MG63 (cell line): Measurements from ENCODE around the gene GRM2. TPM values are rescaled to one million over a fixed set of nuclear protein-coding genes. Genes with fewer than 3 reads are reported as not detected.

Source experiments
- DNase-seq: peaks from one replicate; pipeline ENCODE4 v3.0.0-alpha.2; 2020
- H3K27me3 ChIP-seq: fragments of 250-450 bp; sonication (Bioruptor Pico); 2 replicates; pipeline ENCODE4 v1.5.1; 2020; ENCODE audit warnings: mild to moderate bottlenecking, moderate library complexity
- H3K36me3 ChIP-seq: fragments of 250-450 bp; sonication (Bioruptor Pico); 2 replicates; pipeline ENCODE4 v1.5.1; 2020; ENCODE audit warnings: mild to moderate bottlenecking, moderate library complexity
- H3K4me3 ChIP-seq: fragments of 250-450 bp; sonication (Bioruptor Pico); 2 replicates; pipeline ENCODE4 v1.5.1; 2020; ENCODE audit warnings: mild to moderate bottlenecking, moderate library complexity
- H3K9me3 ChIP-seq: fragments of 250-450 bp; sonication (Bioruptor Pico); 2 replicates; pipeline ENCODE4 v1.5.1; 2020; ENCODE audit warnings: mild to moderate bottlenecking, moderate library complexity
- total RNA-seq: library from RNA; depleted of rRNA; stranded (reverse); fragments of >200 nt; shearing (Covaris generic); gene quantifications from 2 replicates; pipeline ENCODE4 v1.2.3, GENCODE V29; 2014; ENCODE audit warnings: low replicate concordance

The GRM2 gene
- total RNA-seq, 1 experiment from 2014 or later: not detected

DNA sequence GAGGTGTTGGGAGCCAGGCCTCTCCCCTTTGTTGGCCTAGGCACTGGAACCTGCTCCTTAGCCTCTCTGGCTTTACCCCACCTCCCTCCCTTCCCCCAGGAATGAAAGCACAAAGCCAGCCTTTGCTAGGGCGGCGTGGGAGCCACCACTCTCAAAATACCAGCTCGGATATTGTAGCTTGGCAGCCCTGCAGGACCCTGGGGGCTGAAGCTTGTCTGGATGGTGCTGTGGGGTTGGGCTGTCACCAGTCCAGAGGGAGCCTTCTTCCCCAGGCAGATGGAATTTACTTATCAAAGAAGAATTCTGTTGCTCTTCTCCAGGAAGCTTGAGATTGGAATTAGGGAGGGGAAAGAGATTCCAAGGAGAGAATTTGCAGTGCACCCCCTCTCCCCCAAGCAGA is 14.9 kb upstream of the GRM2 start:
- H3K27me3 ChIP-seq: no peaks in the 10 kb centered on the region
- DNase-seq: no peak
- no peak overlapping the region for H3K4me3 ChIP-seq
- peaks cover 11% of the 10 kb centered on the region for H3K36me3 ChIP-seq
- H3K9me3 ChIP-seq: no peaks in the 10 kb centered on the region

DNA sequence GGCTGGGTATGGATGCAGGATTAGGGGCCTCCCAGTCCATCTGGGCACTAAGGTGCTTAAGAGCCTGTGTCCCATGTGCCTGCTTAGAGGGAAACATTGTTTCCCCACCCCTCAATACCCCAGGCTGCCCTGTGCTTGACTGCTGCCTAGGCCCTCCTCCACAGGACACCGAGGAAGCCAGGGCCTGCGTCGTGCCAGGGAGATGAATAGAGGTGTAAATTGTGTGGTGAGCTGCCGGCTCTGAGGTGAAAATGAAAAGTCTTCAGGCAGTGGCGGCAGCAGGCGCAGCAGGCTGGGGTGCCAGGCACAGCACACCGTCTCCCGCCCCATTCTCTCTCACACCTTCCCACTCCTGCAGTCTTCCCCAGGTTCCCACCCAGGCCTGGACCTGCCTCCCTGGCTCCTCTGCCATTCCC is 13.9 kb upstream of the GRM2 start:
- H3K27me3 ChIP-seq: no peaks in the 10 kb centered on the region
- peaks cover 10% of the 10 kb centered on the region for H3K36me3 ChIP-seq
- no peaks in the 10 kb centered on the region for H3K9me3 ChIP-seq
- no peak overlapping the region for H3K4me3 ChIP-seq
- DNase-seq: no peak

DNA sequence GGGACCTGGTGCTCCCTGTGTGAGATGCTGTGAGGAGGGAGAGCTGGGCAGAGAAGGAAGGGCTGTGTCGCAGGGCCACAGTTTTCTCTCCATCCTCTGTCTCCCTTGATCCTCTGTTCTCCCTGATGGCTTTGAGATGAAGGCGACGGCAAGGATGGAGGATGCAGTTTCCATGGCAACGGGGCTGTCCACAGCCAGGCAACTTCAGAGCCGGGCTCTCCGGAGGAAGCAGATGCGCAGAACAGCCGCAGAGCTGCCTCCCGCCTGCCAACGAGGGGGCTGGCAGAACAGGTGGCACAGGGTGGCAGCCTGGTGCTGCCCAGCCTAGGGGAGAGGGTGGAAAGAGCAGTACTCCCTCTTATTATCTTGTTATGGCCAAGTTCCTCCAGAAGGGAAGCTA is 9.9 kb upstream of the GRM2 start:
- Histone ChIP-seq H3K4me3 (no peak overlapping the region), H3K36me3 (no peaks in the 10 kb centered on the region), H3K9me3 (no peaks in the 10 kb centered on the region), H3K27me3 (no peaks in the 10 kb centered on the region)
- no peak for DNase-seq

DNA sequence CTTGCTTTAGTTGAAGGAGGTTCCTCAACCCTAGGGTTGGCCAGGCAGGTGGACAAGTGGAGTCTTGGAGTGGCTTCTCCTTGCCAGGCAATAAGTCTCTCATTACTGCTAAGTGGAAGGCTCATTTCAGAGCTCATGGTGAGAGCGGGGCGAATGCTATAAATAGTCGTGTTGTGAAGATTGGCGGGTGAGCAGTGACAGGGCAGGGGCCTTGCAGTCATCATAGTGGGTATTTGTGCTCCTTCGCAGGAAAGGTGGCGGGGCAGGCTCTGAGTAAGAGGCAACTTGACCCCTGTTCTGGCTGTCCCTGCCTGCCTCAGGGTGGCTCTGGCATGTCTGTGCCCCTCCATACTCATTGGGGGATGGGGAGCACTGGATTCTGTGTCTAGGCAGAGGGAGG is 8.7 kb upstream of the GRM2 start:
- no peak overlapping the region for H3K4me3 ChIP-seq
- no peaks in the 10 kb centered on the region for H3K36me3 ChIP-seq
- no peak for DNase-seq
- H3K27me3 ChIP-seq: no peaks in the 10 kb centered on the region
- no peaks in the 10 kb centered on the region for H3K9me3 ChIP-seq

DNA sequence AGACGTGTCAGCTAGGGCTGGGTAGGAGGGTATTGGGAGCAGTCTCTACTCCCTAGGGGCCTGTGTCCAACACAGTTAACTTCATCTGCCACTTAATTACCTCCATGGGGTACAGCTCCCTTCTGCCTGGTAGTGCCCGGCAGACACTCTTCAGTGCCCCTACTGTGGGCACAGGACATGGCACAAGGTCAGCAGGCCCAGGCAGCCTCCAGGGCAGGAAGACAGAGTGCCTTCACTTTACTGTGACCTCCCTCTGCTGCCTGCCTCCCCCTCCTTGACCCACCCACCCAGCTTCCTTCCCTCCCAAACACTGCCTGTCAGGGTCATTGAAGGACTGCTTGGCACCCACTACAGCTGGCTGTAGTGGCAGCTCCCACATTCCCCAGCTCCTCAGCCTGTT is 6.5 kb upstream of the GRM2 start:
- no peak for DNase-seq
- H3K9me3 ChIP-seq: no peaks in the 10 kb centered on the region
- no peak overlapping the region for H3K4me3 ChIP-seq
- H3K36me3 ChIP-seq: no peaks in the 10 kb centered on the region
- H3K27me3 ChIP-seq: no peaks in the 10 kb centered on the region

DNA sequence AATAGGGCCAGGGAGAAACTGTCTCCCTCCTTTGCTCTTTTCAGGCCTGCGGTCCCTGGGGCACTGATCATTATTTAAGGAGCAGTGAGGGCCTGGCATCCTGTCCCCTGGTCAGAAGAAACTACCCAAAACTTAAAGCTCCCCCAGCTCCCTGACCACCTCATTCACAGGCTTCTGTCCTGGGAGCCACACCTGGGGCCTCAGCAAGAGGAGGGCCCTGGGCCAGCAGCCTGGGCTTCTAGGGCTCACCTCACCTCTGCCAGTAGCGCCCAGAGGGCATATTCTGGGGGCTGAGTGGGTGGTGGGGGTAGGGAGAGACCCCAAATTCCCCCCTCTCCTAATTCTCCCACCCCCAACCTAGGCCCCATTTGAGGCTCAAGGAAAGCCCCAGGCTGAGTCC is 4.7 kb upstream of the GRM2 start:
- H3K36me3 ChIP-seq: no peaks in the 10 kb centered on the region
- H3K9me3 ChIP-seq: no peaks in the 10 kb centered on the region
- H3K4me3 ChIP-seq: no peak overlapping the region
- no peak for DNase-seq
- H3K27me3 ChIP-seq: no peaks in the 10 kb centered on the region

DNA sequence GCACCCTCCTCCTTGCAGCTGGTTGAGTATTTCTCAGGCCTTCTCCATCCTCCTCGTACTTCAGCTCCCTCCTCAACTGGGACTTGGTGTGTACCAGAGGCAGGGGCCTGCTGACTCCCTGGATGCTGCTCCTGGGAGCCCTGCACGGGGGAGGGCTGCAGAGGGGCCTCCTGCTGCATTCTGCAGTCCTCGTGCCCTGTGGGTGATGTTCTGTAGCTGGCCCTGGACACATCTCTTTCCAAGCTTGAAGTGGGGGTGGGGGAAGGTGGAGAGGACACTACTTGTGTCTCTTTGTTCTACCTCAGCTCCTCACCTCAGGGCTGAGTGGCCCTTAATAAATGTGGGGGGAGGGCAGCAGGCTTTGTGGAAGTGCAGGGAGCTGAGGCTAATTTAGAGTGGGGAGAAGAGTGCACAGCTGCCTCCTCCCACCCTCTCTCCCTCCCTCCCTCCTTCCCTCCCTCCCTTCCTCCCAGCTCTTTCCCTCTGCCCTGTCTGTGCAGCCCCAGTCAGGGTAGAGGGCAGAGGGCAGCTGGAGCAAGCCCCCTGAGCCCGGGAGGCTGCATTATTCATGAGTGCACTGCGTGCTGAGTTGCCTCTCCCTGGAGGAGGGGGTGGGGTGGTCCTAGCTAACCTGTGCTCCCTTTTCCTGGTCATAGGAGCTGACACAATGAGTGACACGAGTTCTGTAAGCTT is 3.7 kb upstream of the GRM2 start:
- no peak for DNase-seq
- Histone ChIP-seq H3K27me3 (no peaks in the 10 kb centered on the region), H3K9me3 (no peaks in the 10 kb centered on the region), H3K4me3 (no peak overlapping the region), H3K36me3 (no peaks in the 10 kb centered on the region)

DNA sequence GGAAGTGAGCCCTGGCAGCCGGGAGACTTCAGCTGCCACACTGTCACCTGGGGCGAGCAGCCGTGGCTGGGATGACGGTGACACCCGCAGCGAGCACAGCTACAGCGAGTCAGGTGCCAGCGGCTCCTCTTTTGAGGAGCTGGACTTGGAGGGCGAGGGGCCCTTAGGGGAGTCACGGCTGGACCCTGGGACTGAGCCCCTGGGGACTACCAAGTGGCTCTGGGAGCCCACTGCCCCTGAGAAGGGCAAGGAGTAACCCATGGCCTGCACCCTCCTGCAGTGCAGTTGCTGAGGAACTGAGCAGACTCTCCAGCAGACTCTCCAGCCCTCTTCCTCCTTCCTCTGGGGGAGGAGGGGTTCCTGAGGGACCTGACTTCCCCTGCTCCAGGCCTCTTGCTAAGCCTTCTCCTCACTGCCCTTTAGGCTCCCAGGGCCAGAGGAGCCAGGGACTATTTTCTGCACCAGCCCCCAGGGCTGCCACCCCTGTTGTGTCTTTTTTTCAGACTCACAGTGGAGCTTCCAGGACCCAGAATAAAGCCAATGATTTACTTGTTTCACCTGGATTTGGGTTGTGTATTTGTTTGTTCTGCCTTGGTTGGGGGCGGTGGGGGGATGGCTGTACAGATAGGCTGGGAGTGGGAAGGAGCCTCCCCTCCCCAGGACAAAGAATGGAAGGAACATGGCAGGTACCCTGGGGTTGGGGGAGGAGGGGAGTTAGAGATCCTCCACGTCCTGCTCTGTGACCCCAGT is 2.9 kb upstream of the GRM2 start:
- Histone ChIP-seq H3K4me3 (no peak overlapping the region), H3K9me3 (no peaks in the 10 kb centered on the region), H3K36me3 (no peaks in the 10 kb centered on the region), H3K27me3 (no peaks in the 10 kb centered on the region)
- no peak for DNase-seq

DNA sequence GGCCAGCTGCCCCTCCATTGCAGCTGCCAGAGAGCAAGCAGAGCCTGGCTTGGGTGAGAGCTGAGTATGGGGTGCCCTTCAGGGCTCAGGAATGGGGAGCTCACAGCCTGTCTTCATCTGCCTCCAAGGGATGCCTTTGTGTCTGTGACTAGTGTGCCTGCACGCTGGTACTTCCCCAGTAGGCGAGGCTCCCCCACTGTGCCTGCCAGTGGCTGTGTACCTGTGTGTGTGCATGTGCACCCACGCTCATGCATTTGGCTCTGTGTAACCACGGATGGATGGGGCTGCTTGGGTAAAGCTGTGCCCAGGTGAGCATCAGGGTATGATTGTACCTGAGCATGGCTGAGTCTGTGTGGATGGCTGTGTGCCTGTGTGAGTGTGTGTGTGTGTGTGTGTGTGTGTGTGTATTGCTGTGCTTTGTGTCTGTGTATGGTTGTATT is 2.3 kb upstream of the GRM2 start:
- no peaks in the 10 kb centered on the region for H3K9me3 ChIP-seq
- H3K27me3 ChIP-seq: no peaks in the 10 kb centered on the region
- DNase-seq: no peak
- H3K4me3 ChIP-seq: no peak overlapping the region
- H3K36me3 ChIP-seq: no peaks in the 10 kb centered on the region

DNA sequence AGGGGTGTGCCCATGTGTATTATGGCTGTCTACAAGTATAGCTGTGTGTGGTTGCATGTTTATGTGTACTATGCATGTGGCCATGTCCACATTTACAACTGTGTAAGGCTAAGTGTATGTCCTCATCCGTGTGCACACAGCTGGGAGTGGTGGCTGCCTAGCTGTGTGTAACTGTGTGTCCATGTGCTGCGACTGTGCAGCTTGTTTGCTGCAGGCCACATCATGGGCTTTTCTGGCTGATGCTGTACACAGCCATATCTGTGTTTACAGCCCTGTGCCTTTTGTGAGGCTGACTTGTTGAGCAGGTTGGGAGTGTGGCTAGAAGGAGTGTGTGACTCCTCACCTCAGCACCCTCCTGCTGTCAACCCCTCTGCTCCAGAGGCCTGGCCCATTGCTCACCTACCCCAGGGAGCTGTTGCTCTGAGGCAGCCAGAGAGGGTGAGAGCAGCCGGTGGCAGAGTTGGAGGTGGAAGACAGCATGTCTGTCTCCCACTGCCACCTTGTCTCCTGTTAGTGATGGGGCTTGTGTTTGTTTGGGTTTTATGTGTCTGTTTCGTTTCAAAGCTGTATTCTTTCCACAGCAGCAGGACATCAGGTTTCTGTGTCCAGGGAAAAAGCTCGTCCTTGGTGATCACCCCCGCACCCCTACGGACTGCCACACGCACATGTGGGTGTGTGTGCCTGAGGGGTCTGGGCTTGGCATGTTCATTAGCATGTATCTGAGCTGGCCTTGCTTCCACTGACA is 1.4 kb upstream of the GRM2 start:
- DNase-seq: no peak
- Histone ChIP-seq H3K36me3 (no peaks in the 10 kb centered on the region), H3K27me3 (no peaks in the 10 kb centered on the region), H3K9me3 (no peaks in the 10 kb centered on the region), H3K4me3 (no peak overlapping the region)

DNA sequence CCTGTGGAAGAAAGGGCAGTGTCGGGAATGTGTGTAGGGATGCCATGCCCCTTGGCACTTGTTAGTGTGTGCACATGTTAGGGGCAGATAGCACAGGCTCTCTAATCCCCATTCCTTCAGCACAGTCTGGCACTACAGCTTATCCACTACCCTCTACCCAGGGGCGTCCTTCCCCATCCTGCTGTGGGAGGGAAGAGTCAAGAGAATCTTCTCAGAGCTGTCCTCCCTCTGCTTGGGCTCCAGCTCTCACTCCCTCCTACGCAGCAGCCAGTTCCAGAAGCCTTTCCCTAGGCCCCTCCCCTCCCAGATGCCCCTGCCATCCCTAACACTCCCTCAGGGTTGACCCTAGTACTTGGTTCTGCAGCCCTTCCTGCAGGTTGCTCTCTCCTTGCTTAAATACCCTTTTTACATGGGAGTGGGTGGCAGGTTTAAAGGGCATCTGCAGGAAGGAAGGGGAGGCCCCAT is 815 bp upstream of the GRM2 start:
- H3K4me3 ChIP-seq: no peak overlapping the region
- no peaks in the 10 kb centered on the region for H3K27me3 ChIP-seq
- no peak for DNase-seq
- H3K9me3 ChIP-seq: no peaks in the 10 kb centered on the region
- no peaks in the 10 kb centered on the region for H3K36me3 ChIP-seq

DNA sequence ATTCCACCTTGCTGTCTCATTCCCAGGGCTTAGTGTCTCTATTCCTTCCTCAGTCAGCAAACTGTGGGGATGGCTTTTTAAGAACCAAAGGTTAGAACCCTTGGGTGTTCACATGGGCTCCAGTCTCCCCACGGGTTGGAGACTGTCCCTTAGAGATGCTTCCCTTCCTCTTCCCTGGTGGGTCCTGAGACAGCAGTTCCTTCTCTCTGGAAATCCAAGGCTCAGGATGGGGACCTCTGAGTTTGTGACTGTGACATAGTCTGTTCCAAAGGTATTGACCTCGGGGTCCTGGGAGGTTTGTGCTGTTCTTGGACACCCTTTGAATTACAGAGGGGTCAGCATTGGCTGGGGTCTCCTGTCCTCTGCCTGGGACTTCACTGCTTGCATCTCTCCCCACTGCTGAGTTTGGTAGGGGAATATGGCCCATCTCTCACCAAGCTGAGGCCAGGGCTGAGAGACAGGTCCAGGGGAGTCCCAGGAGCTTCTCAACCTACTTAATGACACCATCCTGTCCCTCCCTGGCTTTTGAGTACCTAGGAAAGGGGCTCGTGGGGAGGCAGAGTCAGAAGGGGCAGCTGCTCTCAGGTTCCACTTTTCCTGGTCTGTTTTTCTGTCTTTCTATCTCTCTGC is 1.5 kb downstream of the GRM2 start:
- Histone ChIP-seq H3K36me3 (no peaks in the 10 kb centered on the region), H3K9me3 (no peaks in the 10 kb centered on the region)
- no peak for DNase-seq

DNA sequence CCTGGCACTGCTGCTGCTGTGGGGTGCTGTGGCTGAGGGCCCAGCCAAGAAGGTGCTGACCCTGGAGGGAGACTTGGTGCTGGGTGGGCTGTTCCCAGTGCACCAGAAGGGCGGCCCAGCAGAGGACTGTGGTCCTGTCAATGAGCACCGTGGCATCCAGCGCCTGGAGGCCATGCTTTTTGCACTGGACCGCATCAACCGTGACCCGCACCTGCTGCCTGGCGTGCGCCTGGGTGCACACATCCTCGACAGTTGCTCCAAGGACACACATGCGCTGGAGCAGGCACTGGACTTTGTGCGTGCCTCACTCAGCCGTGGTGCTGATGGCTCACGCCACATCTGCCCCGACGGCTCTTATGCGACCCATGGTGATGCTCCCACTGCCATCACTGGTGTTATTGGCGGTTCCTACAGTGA is 2.1 kb downstream of the GRM2 start:
- no peaks in the 10 kb centered on the region for H3K27me3 ChIP-seq
- H3K36me3 ChIP-seq: no peaks in the 10 kb centered on the region
- no peaks in the 10 kb centered on the region for H3K9me3 ChIP-seq
- DNase-seq: no peak
- no peak overlapping the region for H3K4me3 ChIP-seq

More for the DNA sequence above, 1.5 kb downstream of the GRM2 start:
- Histone ChIP-seq H3K4me3 (no peak overlapping the region), H3K27me3 (no peaks in the 10 kb centered on the region)

DNA sequence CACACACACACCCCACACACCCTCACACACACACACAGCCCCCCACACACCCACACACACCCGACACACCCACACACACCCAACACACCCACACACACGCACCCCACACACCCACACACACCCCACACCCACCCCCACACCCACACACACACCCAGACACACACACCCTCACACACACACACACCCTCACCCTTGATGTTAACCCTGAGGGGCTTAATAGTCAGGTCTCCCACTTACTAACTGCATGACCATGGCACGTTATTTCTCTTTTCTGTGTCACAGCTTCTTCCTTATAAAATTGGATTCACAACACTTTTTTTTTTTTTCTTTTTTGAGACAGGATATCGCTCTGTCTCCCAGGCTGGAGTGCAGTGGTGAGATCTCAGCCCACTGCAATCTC is 2.8 kb downstream of the GRM2 start:
- no peak overlapping the region for H3K4me3 ChIP-seq
- no peaks in the 10 kb centered on the region for H3K27me3 ChIP-seq
- H3K36me3 ChIP-seq: no peaks in the 10 kb centered on the region
- DNase-seq: no peak
- no peaks in the 10 kb centered on the region for H3K9me3 ChIP-seq

DNA sequence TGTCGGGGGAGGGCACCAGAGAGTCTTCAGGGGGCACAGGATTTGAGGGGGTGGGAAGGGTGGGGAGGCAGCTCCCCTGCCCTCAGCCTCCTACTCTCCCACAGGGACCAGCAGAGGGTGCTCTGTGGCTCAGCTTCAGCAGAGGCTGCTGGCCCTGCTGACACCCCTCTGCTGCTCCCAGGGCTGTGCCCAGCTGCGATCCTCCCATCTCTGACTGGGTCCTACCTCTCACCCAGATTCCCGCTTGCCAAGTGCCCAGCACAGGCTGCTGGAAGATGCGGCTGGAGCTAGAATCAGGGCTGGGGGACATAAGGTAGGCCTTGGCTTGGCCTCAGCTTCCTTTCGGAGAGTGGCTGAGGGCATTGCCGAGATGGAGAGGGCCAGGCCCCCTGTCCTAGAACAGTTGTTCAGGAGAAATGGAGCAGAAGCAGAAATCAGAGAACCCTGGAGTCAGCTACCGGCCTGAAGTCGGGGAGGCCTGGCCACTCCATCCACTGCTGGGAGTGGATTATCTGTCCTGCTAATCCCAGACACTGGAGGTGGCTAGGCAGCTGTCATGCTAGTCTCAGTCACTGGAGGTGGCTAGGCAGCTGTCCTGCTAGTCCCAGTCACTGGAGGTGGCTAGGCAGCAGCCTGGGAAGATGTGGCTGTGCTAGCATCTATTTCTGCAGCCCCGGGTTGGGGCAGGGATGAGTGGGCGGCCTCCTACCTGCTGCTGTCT is 3.9 kb downstream of the GRM2 start:
- Histone ChIP-seq H3K4me3 (no peak overlapping the region), H3K36me3 (no peaks in the 10 kb centered on the region), H3K9me3 (no peaks in the 10 kb centered on the region), H3K27me3 (no peaks in the 10 kb centered on the region)
- no peak for DNase-seq

DNA sequence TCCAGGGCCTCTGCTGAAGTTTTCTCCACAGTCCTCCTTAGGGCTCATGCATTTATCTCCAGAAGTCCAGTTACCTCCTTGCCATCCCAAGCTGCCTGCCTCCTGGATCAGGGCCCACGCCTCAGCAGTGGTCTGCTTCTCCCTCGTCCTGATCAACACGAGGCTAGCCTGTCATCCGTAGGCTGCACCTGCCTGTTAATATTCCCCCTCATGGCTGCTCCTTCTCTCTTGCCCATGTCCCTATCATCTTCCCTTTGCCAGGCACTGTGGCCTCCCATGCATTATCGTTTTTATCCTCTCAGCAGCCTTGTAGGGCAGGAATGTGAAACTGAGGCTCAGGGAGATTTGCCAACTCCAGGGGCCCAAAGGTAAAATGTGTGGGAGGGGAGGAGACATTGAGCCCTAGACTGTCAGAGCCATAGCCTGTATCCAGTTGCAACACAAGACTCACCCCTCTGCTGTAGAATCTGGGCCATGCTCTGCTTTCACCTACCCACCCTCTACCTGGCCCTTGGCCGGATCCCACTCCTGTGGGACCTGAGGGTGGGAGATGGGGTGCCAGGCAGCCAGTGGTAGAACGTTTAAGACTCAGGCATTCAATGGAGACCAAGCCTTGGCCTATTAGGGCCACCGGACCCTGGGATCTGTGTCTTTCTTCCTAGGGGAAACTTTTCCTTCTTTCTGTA is 4.6 kb downstream of the GRM2 start:
- Histone ChIP-seq H3K9me3 (no peaks in the 10 kb centered on the region), H3K36me3 (no peaks in the 10 kb centered on the region), H3K27me3 (no peaks in the 10 kb centered on the region), H3K4me3 (no peak overlapping the region)
- no peak for DNase-seq
